B cell (primary cell): Measurements from ENCODE around the gene TMEM14C. TPM values are rescaled to one million over a fixed set of nuclear protein-coding genes. Genes with fewer than 3 reads are reported as not detected.

Experiments
- ATAC-seq: fragments of 200-7000 bp; cut with Tn5 transposase; one replicate; pipeline ENCODE4 v1.10.0; 2021; ENCODE audit warnings: low read depth, mild to moderate bottlenecking, moderate number of reproducible peaks, moderate library complexity
- CTCF ChIA-PET: fragments of 350-600 bp; sonication (Branson Sonifier 250); formaldehyde crosslinking; loops from one replicate; lab custom pipeline; 2021; ENCODE audit warnings: antibody characterized with exemption, inconsistent platforms; lab: Charles Lee
- POLR2A ChIA-PET: fragments of 350-600 bp; sonication (Branson Sonifier 250); formaldehyde crosslinking; loops from one replicate; lab custom pipeline; 2021; ENCODE audit warnings: antibody characterized with exemption; lab: Charles Lee
- DNase-seq: peaks from one replicate; pipeline ENCODE4 v3.0.0; 2013
- H2AFZ ChIP-seq: 2 replicates; pipeline ENCODE4 v1.6.1; 2012; ENCODE audit warnings: mild to moderate bottlenecking, low read depth, low read length; ENCODE audit not compliant: insufficient read depth, poor library complexity, severe bottlenecking
- H3K27ac ChIP-seq, 2 donors: 1 replicate in 1 of 2; 2 replicates in 1 of 2; pipeline ENCODE4 v1.5.1; 2012 to 2013; ENCODE audit warnings: low read length in 2 of 2, mild to moderate bottlenecking in 2 of 2, moderate library complexity in 1 of 2
- H3K27me3 ChIP-seq, 4 experiments: fragments of 200-600 bp in 1 of 4; sonication (generic) in 1 of 4; replicated peaks in 1 of 4; 1 replicate in 2 of 4; 2 replicates in 2 of 4; pipeline versions ENCODE4 v1.6.1 to v1.7.0; 2013 to 2016; ENCODE audit warnings: low read length in 3 of 4, mild to moderate bottlenecking in 2 of 4, mixed read lengths in 1 of 4, moderate library complexity in 1 of 4; ENCODE audit not compliant: insufficient read depth in 4 of 4, control insufficient read depth in 3 of 4; ENCODE audit errors: control extremely low read depth in 1 of 4
- H3K36me3 ChIP-seq, 2 experiments: replicated peaks in 1 of 2; 1 replicate in 1 of 2; 2 replicates in 1 of 2; pipeline versions ENCODE4 v1.6.1 to v1.7.1; 2013; ENCODE audit warnings: low read length in 1 of 2; ENCODE audit not compliant: insufficient read depth in 2 of 2, control insufficient read depth in 1 of 2; ENCODE audit errors: control extremely low read depth in 1 of 2, extremely low read depth in 1 of 2
- H3K4me1 ChIP-seq, 2 donors: fragments of 200-600 bp in 1 of 2; sonication (generic) in 1 of 2; 1 replicate in 1 of 2; 2 replicates in 1 of 2; pipeline versions ENCODE4 v1.5.1 to v1.6.1; 2013 to 2017; ENCODE audit warnings: low read length in 2 of 2; ENCODE audit not compliant: control insufficient read depth in 2 of 2, insufficient read depth in 2 of 2
- H3K4me2 ChIP-seq: replicated peaks from 2 replicates; pipeline ENCODE3; 2012; ENCODE audit warnings: mild to moderate bottlenecking, low read depth, low read length; ENCODE audit not compliant: poor library complexity, severe bottlenecking
- H3K4me3 ChIP-seq, 5 experiments: fragments of 200-600 bp in 1 of 5; sonication (generic) in 1 of 5; 1 replicate in 3 of 5; 2 replicates in 2 of 5; pipeline versions ENCODE4 v1.5.1 to v1.7.0; 2011 to 2016; ENCODE audit warnings: low read length in 4 of 5, mild to moderate bottlenecking in 4 of 5, low read depth in 2 of 5, control low read depth in 1 of 5, moderate library complexity in 1 of 5; ENCODE audit not compliant: insufficient read depth in 1 of 5; ENCODE audit errors: control extremely low read depth in 1 of 5, extremely low read depth in 1 of 5
- H3K79me2 ChIP-seq: fragments of 200-600 bp; sonication (generic); one replicate; pipeline ENCODE4 v1.6.0; 2016; ENCODE audit warnings: low read length; ENCODE audit not compliant: control insufficient read depth, insufficient read depth
- H3K9ac ChIP-seq: fragments of 200-600 bp; sonication (generic); 2 replicates; pipeline ENCODE4 v1.6.1; 2017; ENCODE audit warnings: mild to moderate bottlenecking, low read length, moderate library complexity
- H3K9me3 ChIP-seq, 3 donors: one replicate each; pipeline versions ENCODE4 v1.6.1 to v1.7.1; 2013; ENCODE audit warnings: low read length in 2 of 3; ENCODE audit not compliant: control insufficient read depth in 2 of 3, insufficient read depth in 1 of 3; ENCODE audit errors: control extremely low read depth in 1 of 3
- H4K20me1 ChIP-seq: 2 replicates; pipeline ENCODE4 v1.6.0; 2012; ENCODE audit warnings: mild to moderate bottlenecking, low read length; ENCODE audit not compliant: insufficient read depth, control insufficient read depth, poor library complexity, severe bottlenecking
- H3K27ac Mint-ChIP-seq: one replicate; pipeline ENCODE4 v1.8.0; 2021; ENCODE audit warnings: mixed read lengths
- H3K27me3 Mint-ChIP-seq: one replicate; pipeline ENCODE4 v1.8.0; 2021; ENCODE audit warnings: mixed read lengths
- H3K4me1 Mint-ChIP-seq: one replicate; pipeline ENCODE4 v1.8.0; 2021; ENCODE audit warnings: mixed read lengths
- H3K4me3 Mint-ChIP-seq: one replicate; pipeline ENCODE4 v1.8.0; 2021; ENCODE audit warnings: mixed read lengths
- H3K9me3 Mint-ChIP-seq: one replicate; pipeline ENCODE4 v1.8.0; 2022; ENCODE audit warnings: mixed read lengths; ENCODE audit not compliant: insufficient read depth
- EZH2 ChIP-seq: IDR thresholded peaks from 2 replicates; pipeline ENCODE4 v1.6.1; 2012; ENCODE audit warnings: borderline replicate concordance, low read depth, mild to moderate bottlenecking, moderate library complexity, low read length; ENCODE audit not compliant: insufficient read depth, poor library complexity, severe bottlenecking
- WGBS: methylation state at CpG from one replicate; pipeline ENCODE4 v1.1.5; 2013; ENCODE audit warnings: missing lambda C conversion rate; ENCODE audit not compliant: insufficient coverage; 5-methylcytosine and 5-hydroxymethylcytosine counted together
- intact Hi-C: fragments of 100-400 bp; cut with micrococcal nuclease; formaldehyde crosslinking; loops from one replicate; pipeline ENCODE4 v1.10.0; 2022
- polyA plus RNA-seq: library from polyadenylated mRNA; depleted of rRNA; stranded (reverse); fragments of >200 nt; gene quantifications from 2 replicates; pipeline ENCODE4 v1.2.3, GENCODE V29; 2012
- total RNA-seq, 2 donors: library from RNA; stranded (reverse); fragments of 120-200 nt in 1 of 2; gene quantifications; 1 replicate in 1 of 2; 2 replicates in 1 of 2; pipeline versions ENCODE4 v1.2.3 to v1.2.4, GENCODE V29; 2013 to 2022
- TF ChIP-seq, protein P1 (sequence below): fragments of 200-600 bp; IDR thresholded peaks from one replicate; pipeline ENCODE4 v1.8.0; 2022; ENCODE audit warnings: antibody characterized with exemption, mild to moderate bottlenecking

Gene TMEM14C
- total and polyA plus RNA-seq, 2 donors (not counting 1 experiment from before 2014, with no cell fraction given), result 31.7 to 39.1 TPM

DNA sequence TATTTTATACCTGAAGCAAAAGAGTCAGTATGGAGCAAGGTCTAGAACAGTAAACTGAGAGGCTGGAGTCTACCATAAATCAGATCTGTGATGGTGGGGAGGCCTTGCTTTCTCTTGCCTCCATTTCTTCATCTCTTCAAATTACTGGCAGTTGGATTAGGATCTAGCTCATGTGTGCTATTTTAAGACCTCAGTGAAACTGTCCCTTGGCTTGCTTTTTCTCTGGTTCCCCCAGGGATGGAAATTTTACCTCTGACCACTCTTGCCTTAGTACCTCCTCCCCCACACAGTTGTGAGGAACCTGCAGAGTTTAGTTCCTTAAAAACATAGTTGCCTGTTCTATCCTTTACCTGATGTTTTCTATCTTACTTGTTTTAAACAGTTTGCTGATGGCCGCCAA, 33.2 kb downstream of the TMEM14C start:
- WGBS, result no CpG with 5 or more reads among the region's 1 CpG
- H3K9me3 Mint-ChIP-seq, result no peaks in the 10 kb centered on the region
- Histone ChIP-seq H2AFZ (no peak overlapping the region), H4K20me1 (peaks cover 34% of the 10 kb centered on the region), H3K4me3 (no peak overlapping the region), H3K36me3 (peaks cover 6 to 57% of the 10 kb centered on the region in 2 experiments), H3K79me2 (peaks cover 31% of the 10 kb centered on the region), H3K27me3 (no peaks in the 10 kb centered on the region), H3K9ac (no peak overlapping the region), H3K4me1 (no peaks in the 10 kb centered on the region), H3K9me3 (no peaks in the 10 kb centered on the region), H3K4me2 (no peak overlapping the region), H3K27ac (no peak overlapping the region)
- CTCF ChIA-PET, result interaction anchor here (2.2 kb wide), 1 partner anchor 8 kb away, joined by 5 read pairs; the partner anchor contains the start of gene TMEM14B
- H3K27ac Mint-ChIP-seq, result no peak overlapping the region
- peaks cover 4% of the 10 kb centered on the region for H3K4me1 Mint-ChIP-seq
- ATAC-seq, result no peak
- no peak for TF ChIP-seq EZH2
- TF ChIP-seq, protein P1, sequence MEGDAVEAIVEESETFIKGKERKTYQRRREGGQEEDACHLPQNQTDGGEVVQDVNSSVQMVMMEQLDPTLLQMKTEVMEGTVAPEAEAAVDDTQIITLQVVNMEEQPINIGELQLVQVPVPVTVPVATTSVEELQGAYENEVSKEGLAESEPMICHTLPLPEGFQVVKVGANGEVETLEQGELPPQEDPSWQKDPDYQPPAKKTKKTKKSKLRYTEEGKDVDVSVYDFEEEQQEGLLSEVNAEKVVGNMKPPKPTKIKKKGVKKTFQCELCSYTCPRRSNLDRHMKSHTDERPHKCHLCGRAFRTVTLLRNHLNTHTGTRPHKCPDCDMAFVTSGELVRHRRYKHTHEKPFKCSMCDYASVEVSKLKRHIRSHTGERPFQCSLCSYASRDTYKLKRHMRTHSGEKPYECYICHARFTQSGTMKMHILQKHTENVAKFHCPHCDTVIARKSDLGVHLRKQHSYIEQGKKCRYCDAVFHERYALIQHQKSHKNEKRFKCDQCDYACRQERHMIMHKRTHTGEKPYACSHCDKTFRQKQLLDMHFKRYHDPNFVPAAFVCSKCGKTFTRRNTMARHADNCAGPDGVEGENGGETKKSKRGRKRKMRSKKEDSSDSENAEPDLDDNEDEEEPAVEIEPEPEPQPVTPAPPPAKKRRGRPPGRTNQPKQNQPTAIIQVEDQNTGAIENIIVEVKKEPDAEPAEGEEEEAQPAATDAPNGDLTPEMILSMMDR, result no peak
- no peak overlapping the region for H3K4me3 Mint-ChIP-seq
- POLR2A ChIA-PET, result no interaction called here
- intact Hi-C loops, result no loop called here
- no peaks in the 10 kb centered on the region for H3K27me3 Mint-ChIP-seq
- DNase-seq, result no peak

DNA sequence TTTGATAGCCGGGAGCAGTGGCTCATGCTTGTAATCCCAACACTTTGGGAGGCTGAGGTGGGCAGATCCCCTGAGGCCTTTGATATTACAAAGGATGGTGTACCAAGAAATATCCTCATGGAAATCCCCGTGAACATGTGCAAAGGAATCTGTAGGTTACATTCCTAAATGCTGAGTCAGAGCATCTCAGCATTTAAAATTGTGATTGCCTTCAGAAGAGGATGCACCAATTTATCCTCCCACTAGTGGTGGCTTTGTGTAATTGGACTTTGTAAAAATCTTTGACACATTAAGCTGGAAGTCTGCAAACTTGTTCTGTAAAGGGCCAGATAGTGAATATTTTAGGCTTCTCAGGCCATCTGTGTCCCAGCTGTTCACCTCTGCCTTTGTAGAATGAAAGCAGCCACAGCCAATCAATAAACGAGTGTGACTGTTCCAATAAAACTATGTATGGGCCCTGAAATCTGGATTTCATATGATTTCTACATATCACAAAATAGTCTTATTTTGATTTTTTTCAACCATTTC, 36.5 kb downstream of the TMEM14C start:
- H3K27me3 Mint-ChIP-seq, result no peaks in the 10 kb centered on the region
- POLR2A ChIA-PET, result interaction anchor here (0.7 kb wide), 1 partner anchor 334 kb away, joined by 6 read pairs; the partner anchor contains the start of gene SMIM13
- H4K20me1 ChIP-seq, result peaks cover 7% of the 10 kb centered on the region
- no peak for TF ChIP-seq EZH2
- TF ChIP-seq, protein P1, result peak; percentile 63
- intact Hi-C loops, result loop anchor here (1.0 kb wide), 1 partner anchor 249 kb away; no protein-coding TSS in a partner anchor
- no peak overlapping the region for H3K9ac ChIP-seq
- H3K79me2 ChIP-seq, result peaks cover 7% of the 10 kb centered on the region
- H3K4me1 Mint-ChIP-seq, result peaks cover 2% of the 10 kb centered on the region
- no peak overlapping the region for H3K27ac ChIP-seq
- no peaks in the 10 kb centered on the region for H3K4me1 ChIP-seq
- H3K36me3 ChIP-seq, result peaks cover 2 to 34% of the 10 kb centered on the region in 2 experiments
- CTCF ChIA-PET, result interaction anchor here (0.6 to 2.8 kb wide), 8 partner anchors 12 to 281 kb away, joined by 3 to 17 read pairs (median 4); no protein-coding TSS in a partner anchor
- DNase-seq (peak; percentile 36), ATAC-seq (peak; percentile 28)
- H3K9me3 ChIP-seq, result no peaks in the 10 kb centered on the region
- no peak overlapping the region for H3K4me2 ChIP-seq
- no peak overlapping the region for H2AFZ ChIP-seq
- WGBS, result 70% methylated on average over 2 of the region's 3 CpGs
- no peaks in the 10 kb centered on the region for H3K9me3 Mint-ChIP-seq
- H3K4me3 ChIP-seq, result no peak overlapping the region
- no peaks in the 10 kb centered on the region for H3K27me3 ChIP-seq
- no peak overlapping the region for H3K4me3 Mint-ChIP-seq
- no peak overlapping the region for H3K27ac Mint-ChIP-seq
